Aorta (tissue), 5 donors: ENCODE data around the gene HECTD4. TPM values are rescaled to one million over a fixed set of nuclear protein-coding genes. Genes with fewer than 3 reads are reported as not detected.
A peak's percentile ranks its signal among the peaks of the same experiment; 100 is the strongest.

Experiments
- ATAC-seq: fragments of 200-7000 bp; cut with Tn5 transposase; one replicate; pipeline ENCODE4 v1.9.1; 2022; ENCODE audit warnings: moderate library complexity; ENCODE audit not compliant: low FRiP score
- DNase-seq, 2 donors: peaks; one replicate each; pipeline ENCODE4 v3.0.0-alpha.2; 2020
- H3K27ac ChIP-seq, 2 donors: one replicate each; pipeline ENCODE4 v1.5.1; 2013; ENCODE audit warnings: low read length in 2 of 2, mild to moderate bottlenecking in 2 of 2, moderate library complexity in 2 of 2, control low read depth in 1 of 2, inconsistent platforms in 1 of 2, low read depth in 1 of 2
- H3K27me3 ChIP-seq, 2 donors: one replicate each; pipeline ENCODE4 v1.6.1; 2013; ENCODE audit warnings: control low read depth in 1 of 2, low read length in 1 of 2, mild to moderate bottlenecking in 1 of 2, moderate library complexity in 1 of 2; ENCODE audit not compliant: insufficient read depth in 2 of 2, control insufficient read depth in 1 of 2
- H3K36me3 ChIP-seq, 2 donors: one replicate each; pipeline ENCODE4 v1.6.1; 2013; ENCODE audit warnings: control low read depth in 1 of 2, low read length in 1 of 2, mild to moderate bottlenecking in 1 of 2; ENCODE audit not compliant: insufficient read depth in 2 of 2, control insufficient read depth in 1 of 2
- H3K4me1 ChIP-seq, 2 donors: one replicate each; pipeline ENCODE4 v1.6.1; 2013; ENCODE audit warnings: low read length in 2 of 2, control low read depth in 1 of 2, mild to moderate bottlenecking in 1 of 2, moderate library complexity in 1 of 2; ENCODE audit not compliant: insufficient read depth in 2 of 2, control insufficient read depth in 1 of 2
- H3K4me3 ChIP-seq, 2 donors: one replicate each; pipeline ENCODE4 v1.5.1; 2013; ENCODE audit warnings: low read length in 2 of 2, control low read depth in 1 of 2, mild to moderate bottlenecking in 1 of 2
- H3K9me3 ChIP-seq: one replicate; pipeline ENCODE4 v1.6.1; 2013; ENCODE audit warnings: mild to moderate bottlenecking, low read length; ENCODE audit not compliant: control insufficient read depth
- WGBS, 2 donors: extraction: QIAGEN DNeasy Blood & Tissue Kit; methylation state at CpG; one replicate each; pipeline ENCODE4 v1.1.7; 2013; 5-methylcytosine and 5-hydroxymethylcytosine counted together
- intact Hi-C, 2 donors: fragments of 100-400 bp; cut with DNase I; formaldehyde crosslinking; loops; one replicate each; pipeline versions ENCODE4 v1.14.2 to v1.15.0; 2022
- polyA plus RNA-seq, 2 donors: library from polyadenylated mRNA; stranded (reverse); fragments of 200-250 nt; gene quantifications; one replicate each; pipeline ENCODE4 v1.2.3, GENCODE V29; 2013
- total RNA-seq, 2 donors: library from RNA; stranded (reverse); fragmentation: NEBNext Ultra II Directional; extraction: Animal tissue kit (Norgen Biotek cat#: 25700); gene quantifications; one replicate each; pipeline ENCODE4 v1.2.1, GENCODE V29; 2021
- donor health status: healthy with polysubstance abuse.
- donor health status: Bipolar disorder and iron deficiency.
- donor health status: DM: no; HTN: no; CAD: no.
- donor health status: DM: no; HTN: no; CAD: no.
- donor health status: DM: yes; HTN: yes; CAD: no.

HECTD4 gene
- total and polyA plus RNA-seq, 4 donors, result 16.0 to 78.5 (median 44.5) TPM

DNA sequence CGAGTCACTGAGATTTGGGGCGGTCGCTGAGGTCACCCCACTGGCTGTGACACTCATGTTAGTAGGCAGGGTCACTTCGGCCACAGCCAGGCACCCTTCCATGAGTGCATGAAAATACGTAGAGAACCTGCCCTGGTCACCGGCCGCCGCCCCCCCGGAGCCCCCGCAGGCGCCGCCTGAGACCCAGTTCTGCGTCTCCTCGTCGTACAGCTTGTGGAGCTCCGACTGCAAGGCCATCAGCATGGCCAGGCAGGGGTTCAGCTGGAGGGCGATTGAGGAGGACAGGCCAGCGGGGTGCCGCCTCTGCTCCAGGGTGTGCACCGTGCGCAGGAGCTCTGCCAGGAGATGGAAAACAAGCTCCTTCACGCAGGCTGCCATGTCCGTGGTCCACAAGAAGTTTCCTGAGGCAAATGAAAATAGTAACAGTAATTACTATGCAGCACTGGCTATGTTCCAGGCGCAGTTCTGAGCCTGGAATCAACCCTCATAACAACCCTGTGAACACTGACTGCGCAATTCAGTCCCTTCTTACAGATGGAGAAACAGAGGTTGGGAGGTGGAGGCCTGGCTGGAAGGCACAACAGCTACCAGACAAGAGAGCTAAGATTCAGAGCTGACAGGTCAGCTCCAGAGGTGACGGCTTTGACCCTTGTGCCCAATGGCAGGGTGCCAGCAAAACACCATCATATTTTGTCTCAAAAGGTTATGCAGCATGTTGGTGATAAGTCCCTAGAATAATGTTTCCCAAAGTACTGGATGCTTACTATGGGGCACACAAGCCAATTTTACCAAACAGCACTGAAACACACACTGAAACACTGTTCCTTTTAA, 196.9 kb downstream of the HECTD4 start:
- WGBS, 2 donors, result 90% methylated on average over 26 of the region's 26 CpGs
- H3K4me3 ChIP-seq, result no peak overlapping the region
- H3K9me3 ChIP-seq, result no peaks in the 10 kb centered on the region
- ATAC-seq (no peak), DNase-seq (no peak)
- H3K36me3 ChIP-seq, result peaks cover 0 to 4% of the 10 kb centered on the region in 2 donors
- H3K27me3 ChIP-seq, result no peaks in the 10 kb centered on the region
- no peaks in the 10 kb centered on the region for H3K4me1 ChIP-seq
- no peak overlapping the region for H3K27ac ChIP-seq
- intact Hi-C loops, result loop anchor here in 1 of 2 donors (5.0 kb wide), 1 partner anchor 113 kb away; no protein-coding TSS in a partner anchor

DNA sequence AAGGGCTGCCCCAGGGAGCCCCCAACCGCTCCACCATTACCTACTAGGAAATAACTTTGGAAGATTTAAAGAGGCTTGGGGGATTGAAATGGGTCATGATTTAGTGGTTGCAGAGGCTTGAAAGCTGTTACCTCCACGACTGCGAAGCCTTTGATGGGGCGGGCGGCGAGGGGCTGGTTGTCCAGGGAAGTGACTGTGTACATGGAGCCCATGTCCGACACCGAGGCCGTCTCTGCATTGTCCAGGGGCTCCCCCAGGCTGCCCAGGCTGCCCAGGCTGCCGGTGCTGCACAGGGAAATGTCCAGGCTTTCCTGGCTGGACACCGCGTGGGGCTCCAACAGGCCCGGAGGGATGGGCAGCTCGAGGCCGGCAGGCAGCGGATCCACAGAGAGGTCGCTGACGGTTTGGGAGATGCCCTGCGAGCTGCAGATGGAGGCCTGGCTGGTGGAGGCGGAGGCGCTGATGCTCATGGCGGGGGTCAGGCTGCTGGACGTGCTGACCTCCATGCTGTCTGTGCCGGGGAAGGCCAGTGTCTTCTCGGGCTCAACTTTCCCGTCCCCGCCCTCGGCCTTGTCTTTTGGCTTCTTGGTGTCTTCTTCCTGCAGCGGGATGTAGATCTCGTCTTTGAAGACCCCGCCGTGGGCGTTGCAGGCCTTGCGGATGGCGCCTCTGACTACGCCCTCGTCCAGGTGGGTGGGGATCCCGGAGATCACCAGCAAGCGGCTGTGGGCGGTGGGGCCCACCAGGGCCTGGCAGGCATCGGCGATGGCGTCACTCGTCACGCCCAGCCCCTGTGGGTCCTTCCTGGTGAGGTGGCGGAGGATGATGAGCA, 198.0 kb downstream of the HECTD4 start:
- Histone ChIP-seq H3K27ac (no peak overlapping the region), H3K4me3 (no peak overlapping the region), H3K27me3 (no peaks in the 10 kb centered on the region), H3K9me3 (no peaks in the 10 kb centered on the region), H3K36me3 (peaks cover 0 to 6% of the 10 kb centered on the region in 2 donors), H3K4me1 (no peaks in the 10 kb centered on the region)
- WGBS, 2 donors, result 92 to 96% methylated on average over 46 of the region's 46 CpGs
- intact Hi-C loops, result no loop called here
- peak; percentile 28 for ATAC-seq
- DNase-seq, result peak in 1 of 2 donors; percentile 65

DNA sequence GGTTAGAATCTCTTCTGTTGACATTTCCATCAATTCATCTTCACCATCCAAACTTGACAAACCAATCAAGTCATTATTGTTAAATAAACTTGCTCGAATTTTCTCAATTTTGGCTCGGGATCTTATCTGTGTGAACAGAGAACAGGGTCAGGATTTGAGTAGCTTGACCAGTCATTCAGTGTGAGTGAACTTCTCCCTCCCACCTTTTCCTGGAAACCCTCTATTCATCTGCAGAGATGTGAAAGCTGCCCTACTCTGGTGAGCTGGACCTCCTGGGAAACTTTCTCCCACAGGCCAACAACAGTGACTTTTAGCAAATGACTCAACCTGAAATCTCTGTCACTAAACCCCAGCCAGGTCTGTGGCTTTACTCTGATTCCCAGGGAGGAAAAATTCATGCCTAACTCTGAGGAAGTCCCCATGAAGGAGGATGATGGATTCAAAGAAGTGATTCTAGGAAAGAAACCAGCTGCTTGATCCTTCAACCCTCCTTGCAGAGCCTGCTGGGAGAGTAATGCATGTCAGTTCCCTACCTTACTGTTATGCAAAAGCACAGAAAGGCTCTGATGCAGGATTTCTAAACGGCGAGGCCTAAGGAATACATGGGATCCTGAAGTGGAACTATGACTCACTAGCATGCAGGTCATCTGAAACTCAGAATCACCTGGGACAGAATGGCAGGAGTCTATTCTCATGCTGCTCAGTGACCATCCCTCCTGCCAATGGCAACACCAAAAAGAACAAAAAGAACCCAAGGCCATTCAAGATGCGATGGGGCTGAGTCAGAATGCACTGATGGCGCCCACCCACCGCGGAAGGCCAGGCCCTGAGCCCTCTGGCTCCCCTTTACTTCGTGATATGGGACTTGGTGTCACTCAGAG, 198.8 kb downstream of the HECTD4 start:
- no peak overlapping the region for H3K4me3 ChIP-seq
- no peaks in the 10 kb centered on the region for H3K27me3 ChIP-seq
- ATAC-seq (no peak), DNase-seq (peak in 1 of 2 donors; percentile 48)
- H3K27ac ChIP-seq, result no peak overlapping the region
- WGBS, 2 donors, result 74 to 81% methylated on average over 9 of the region's 9 CpGs
- H3K4me1 ChIP-seq, result no peaks in the 10 kb centered on the region
- intact Hi-C loops, result no loop called here
- no peaks in the 10 kb centered on the region for H3K9me3 ChIP-seq
- peaks cover 0 to 9% of the 10 kb centered on the region in 2 donors for H3K36me3 ChIP-seq

DNA sequence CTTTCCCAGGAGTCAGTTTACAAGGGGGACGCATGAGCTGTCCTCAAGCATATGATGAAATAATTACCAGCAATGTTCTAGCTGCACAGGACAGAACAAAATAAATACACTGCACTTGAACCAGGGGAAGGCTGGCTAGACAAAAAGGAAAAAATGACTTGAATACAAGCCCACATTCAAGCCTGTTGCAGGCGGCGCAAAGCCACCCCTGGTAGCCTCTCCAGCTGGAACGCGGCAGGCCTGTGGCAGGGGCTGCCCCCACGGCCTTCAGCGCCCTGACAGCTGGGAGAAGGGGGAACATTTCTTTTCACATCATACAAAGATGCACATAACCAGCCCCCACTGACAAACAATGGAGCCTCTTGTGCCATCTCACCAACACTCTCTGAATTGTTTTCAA, 199.7 kb downstream of the HECTD4 start:
- no peaks in the 10 kb centered on the region for H3K9me3 ChIP-seq
- no peaks in the 10 kb centered on the region for H3K27me3 ChIP-seq
- H3K4me1 ChIP-seq, result no peaks in the 10 kb centered on the region
- no peak overlapping the region for H3K27ac ChIP-seq
- H3K36me3 ChIP-seq, result peaks cover 0 to 10% of the 10 kb centered on the region in 2 donors
- intact Hi-C loops, result no loop called here
- ATAC-seq (no peak), DNase-seq (peak in 1 of 2 donors; percentile 59)
- H3K4me3 ChIP-seq, result no peak overlapping the region
- 59 to 77% methylated on average over 7 of the region's 7 CpGs for WGBS, 2 donors

DNA sequence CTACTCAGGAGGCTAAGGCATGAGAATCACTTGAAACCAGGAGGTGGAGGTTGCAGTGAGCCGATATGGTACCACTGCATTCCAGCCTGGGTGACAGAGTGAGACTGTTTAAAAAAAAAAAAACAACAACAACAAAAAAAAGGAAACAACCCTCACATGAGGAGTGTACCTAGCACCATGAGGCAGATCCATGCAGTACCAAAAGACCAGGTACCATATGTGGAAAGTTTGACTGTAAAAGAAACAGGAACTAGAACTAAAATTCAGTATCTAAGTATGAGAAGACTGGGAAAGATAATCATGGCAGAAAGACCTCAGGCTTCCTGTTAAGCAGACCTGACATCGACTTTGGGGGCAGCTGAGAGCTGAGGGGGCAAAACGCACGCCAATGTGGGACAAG, 201.8 kb downstream of the HECTD4 start:
- 95% methylated on average over 4 of the region's 4 CpGs for WGBS, 2 donors
- Histone ChIP-seq H3K4me3 (no peak overlapping the region), H3K9me3 (no peaks in the 10 kb centered on the region), H3K27me3 (no peaks in the 10 kb centered on the region), H3K27ac (no peak overlapping the region), H3K36me3 (peaks cover 0 to 13% of the 10 kb centered on the region in 2 donors), H3K4me1 (no peaks in the 10 kb centered on the region)
- DNase-seq (peak in 1 of 2 donors; percentile 21), ATAC-seq (no peak)
- intact Hi-C loops, result no loop called here

DNA sequence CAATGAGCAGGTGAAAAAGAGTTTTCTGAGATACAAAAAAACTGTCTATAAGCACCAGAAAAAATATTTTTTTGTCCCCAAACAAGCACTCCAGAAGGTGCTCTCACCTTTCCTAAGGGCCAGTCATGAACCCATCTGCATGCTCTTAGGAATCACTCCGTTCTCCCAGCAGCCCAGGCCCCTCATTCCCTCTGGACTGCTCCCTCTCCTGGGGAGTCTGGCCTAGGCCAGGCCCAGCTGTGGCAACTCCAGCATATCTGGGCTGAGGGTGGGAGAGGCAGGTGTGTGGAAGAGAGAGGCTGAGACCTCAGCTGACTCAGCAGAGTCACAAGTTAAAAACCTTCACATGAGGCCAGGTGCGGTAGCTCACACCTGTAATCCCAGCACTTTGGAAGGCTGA, 202.3 kb downstream of the HECTD4 start:
- 83 to 84% methylated on average over 2 of the region's 2 CpGs for WGBS, 2 donors
- Histone ChIP-seq H3K27me3 (no peaks in the 10 kb centered on the region), H3K9me3 (no peaks in the 10 kb centered on the region), H3K36me3 (peaks cover 0 to 13% of the 10 kb centered on the region in 2 donors), H3K4me1 (no peaks in the 10 kb centered on the region), H3K4me3 (no peak overlapping the region), H3K27ac (no peak overlapping the region)
- DNase-seq (no peak), ATAC-seq (no peak)
- intact Hi-C loops, result loop anchor here in 1 of 2 donors (10.0 kb wide), 1 partner anchor 235 kb away; no protein-coding TSS in a partner anchor

DNA sequence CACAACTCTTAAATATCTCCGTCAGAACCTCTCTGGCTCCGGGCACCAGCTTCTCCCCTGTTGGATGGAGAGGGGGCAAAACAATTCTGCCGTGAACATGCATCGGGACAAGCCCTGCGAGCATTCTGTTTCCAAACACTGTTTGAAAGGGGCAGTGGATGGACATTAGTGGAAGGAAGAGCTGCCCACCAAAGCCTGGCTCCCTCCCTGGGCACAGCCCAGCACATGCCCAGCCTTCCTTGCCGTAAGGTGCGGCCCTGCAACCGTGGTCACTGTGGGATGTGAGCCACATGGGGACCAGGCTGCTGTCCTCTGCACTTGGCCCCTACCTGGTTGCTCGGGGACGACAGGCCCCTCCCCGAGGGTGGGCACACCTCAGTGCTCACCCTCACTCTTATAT, 202.9 kb downstream of the HECTD4 start:
- no peaks in the 10 kb centered on the region for H3K4me1 ChIP-seq
- peak in 1 of 2 donors; percentile 46 for DNase-seq
- H3K4me3 ChIP-seq, result no peak overlapping the region
- ATAC-seq, result no peak
- peaks cover 0 to 11% of the 10 kb centered on the region in 2 donors for H3K36me3 ChIP-seq
- no peaks in the 10 kb centered on the region for H3K27me3 ChIP-seq
- intact Hi-C loops, result loop anchor here in 1 of 2 donors (10.0 kb wide), 1 partner anchor 235 kb away; no protein-coding TSS in a partner anchor
- 92 to 94% methylated on average over 11 of the region's 11 CpGs for WGBS, 2 donors
- no peaks in the 10 kb centered on the region for H3K9me3 ChIP-seq
- no peak overlapping the region for H3K27ac ChIP-seq

DNA sequence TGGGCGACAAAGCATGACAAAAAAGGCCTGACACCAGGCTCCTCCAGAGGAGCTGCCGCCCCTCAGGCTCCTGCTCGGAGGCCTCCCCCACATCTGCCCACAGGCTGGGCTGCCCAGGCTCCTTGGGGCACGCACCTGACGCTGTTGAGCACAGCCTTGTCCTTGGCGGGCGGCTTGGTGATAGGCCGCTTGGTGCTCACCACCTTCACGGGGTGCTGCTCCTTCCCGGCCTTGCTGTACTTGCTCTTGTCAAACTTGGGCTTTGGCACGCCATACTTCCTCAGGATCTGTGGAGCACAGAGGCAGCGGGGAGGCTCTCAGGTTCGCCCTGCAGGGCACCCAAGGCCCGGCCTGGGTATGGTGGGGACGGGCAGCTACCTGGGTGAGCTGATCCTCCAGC, 203.4 kb downstream of the HECTD4 start:
- H3K4me3 ChIP-seq, result no peak overlapping the region
- H3K9me3 ChIP-seq, result no peaks in the 10 kb centered on the region
- no peaks in the 10 kb centered on the region for H3K4me1 ChIP-seq
- H3K36me3 ChIP-seq, result peaks cover 0 to 10% of the 10 kb centered on the region in 2 donors
- peak in 1 of 2 donors; percentile 73 for DNase-seq
- 95 to 98% methylated on average over 15 of the region's 15 CpGs for WGBS, 2 donors
- no peaks in the 10 kb centered on the region for H3K27me3 ChIP-seq
- no peak for ATAC-seq
- H3K27ac ChIP-seq, result no peak overlapping the region
- intact Hi-C loops, result loop anchor here in 1 of 2 donors (10.0 kb wide), 1 partner anchor 234 kb away; no protein-coding TSS in a partner anchor
